ENCODE measurements around the gene RPH3AL. TPM values are rescaled to one million over a fixed set of nuclear protein-coding genes. Genes with fewer than 3 reads are reported as not detected.
A peak's percentile ranks its signal among the peaks of the same experiment; 100 is the strongest.

Gene RPH3AL
- total and polyA plus RNA-seq, 4 experiments from 2014 or later: 1.7 to 5.9 (median 4.0) TPM

- H3K27ac Mint-ChIP-seq: no peak overlapping the region
- Histone ChIP-seq H3K4me3 (ENCODE audit: low read length in 2 of 2) (no peak overlapping the region), H3K27ac (ENCODE audit: low read depth, low read length) (no peak overlapping the region), H3K36me3 (ENCODE audit: insufficient read depth, low read length) (no peaks in the 10 kb centered on the region), H3K4me1 (ENCODE audit: insufficient read depth, low read length) (peaks cover 17% of the 10 kb centered on the region), H3K27me3 (ENCODE audit: insufficient read depth, low read length) (no peaks in the 10 kb centered on the region), H3K9me3 (ENCODE audit: control insufficient read depth in 1 of 2, low read length in 2 of 2) (no peaks in the 10 kb centered on the region)
- H3K27me3 Mint-ChIP-seq: no peaks in the 10 kb centered on the region
- H3K4me3 Mint-ChIP-seq: no peak overlapping the region
- POLR2A ChIA-PET (ENCODE audit: partially characterized antibody): no interaction called here
- peaks cover 0 to 18% (median 10%) of the 10 kb centered on the region in 4 donors for H3K4me1 Mint-ChIP-seq
- intact Hi-C loops (cut with micrococcal nuclease): no loop called here
- H3K36me3 Mint-ChIP-seq: peaks cover 0 to 4% of the 10 kb centered on the region in 2 donors
- DNase-seq: no peak
- H3K9me3 Mint-ChIP-seq: peaks cover 0 to 1% (median 0%) of the 10 kb centered on the region in 8 donors
- CTCF ChIA-PET (ENCODE audit: partially characterized antibody): no interaction called here
Measured at GRCh38 chr17:326010-326621, 26.5 kb downstream of the RPH3AL start.

- Histone ChIP-seq H3K27ac (ENCODE audit: low read depth, low read length) (no peak overlapping the region), H3K36me3 (ENCODE audit: insufficient read depth, low read length) (no peaks in the 10 kb centered on the region), H3K4me3 (ENCODE audit: low read length in 2 of 2) (no peak overlapping the region), H3K4me1 (ENCODE audit: insufficient read depth, low read length) (peaks cover 10% of the 10 kb centered on the region), H3K27me3 (ENCODE audit: insufficient read depth, low read length) (no peaks in the 10 kb centered on the region), H3K9me3 (ENCODE audit: control insufficient read depth in 1 of 2, low read length in 2 of 2) (no peaks in the 10 kb centered on the region)
- Mint-ChIP-seq H3K9me3 (peaks cover 0 to 1% (median 0%) of the 10 kb centered on the region in 8 donors), H3K4me1 (peaks cover 0 to 12% (median 4%) of the 10 kb centered on the region in 4 donors), H3K27ac (no peak overlapping the region), H3K27me3 (no peaks in the 10 kb centered on the region), H3K4me3 (no peak overlapping the region), H3K36me3 (peaks cover 0 to 4% of the 10 kb centered on the region in 2 donors)
- DNase-seq: no peak
- CTCF ChIA-PET (ENCODE audit: partially characterized antibody): no interaction called here
- intact Hi-C loops (cut with micrococcal nuclease): no loop called here
- POLR2A ChIA-PET (ENCODE audit: partially characterized antibody): no interaction called here
Measured at GRCh38 chr17:325270-326009, 27.2 kb downstream of the RPH3AL start.

GRCh38 chr17:323721-324571, 28.7 kb downstream of the RPH3AL start:
- no peak overlapping the region for H3K4me3 ChIP-seq (ENCODE audit: low read length in 2 of 2)
- Mint-ChIP-seq H3K27ac (no peak overlapping the region), H3K4me3 (no peak overlapping the region), H3K36me3 (peaks cover 0 to 8% of the 10 kb centered on the region in 2 donors), H3K9me3 (peaks cover 0 to 1% (median 0%) of the 10 kb centered on the region in 8 donors), H3K4me1 (peaks cover 0 to 5% (median 0%) of the 10 kb centered on the region in 4 donors), H3K27me3 (no peaks in the 10 kb centered on the region)
- H3K36me3 ChIP-seq (ENCODE audit: insufficient read depth, low read length): no peaks in the 10 kb centered on the region
- no peaks in the 10 kb centered on the region for H3K9me3 ChIP-seq (ENCODE audit: control insufficient read depth in 1 of 2, low read length in 2 of 2)
- no peaks in the 10 kb centered on the region for H3K27me3 ChIP-seq (ENCODE audit: insufficient read depth, low read length)
- no peak for DNase-seq
- ChIA-PET CTCF (ENCODE audit: partially characterized antibody) (no interaction called here), POLR2A (ENCODE audit: partially characterized antibody) (no interaction called here)
- H3K27ac ChIP-seq (ENCODE audit: low read depth, low read length): no peak overlapping the region
- intact Hi-C loops (cut with micrococcal nuclease): no loop called here
- no peaks in the 10 kb centered on the region for H3K4me1 ChIP-seq (ENCODE audit: insufficient read depth, low read length)

- Mint-ChIP-seq H3K4me1 (no peaks in the 10 kb centered on the region), H3K36me3 (peaks cover 0 to 16% of the 10 kb centered on the region in 2 donors), H3K4me3 (no peak overlapping the region), H3K9me3 (peaks cover 0 to 1% (median 0%) of the 10 kb centered on the region in 8 donors), H3K27me3 (no peaks in the 10 kb centered on the region), H3K27ac (peak overlapping the region in 1 of 7 donors; percentile 24)
- DNase-seq: no peak
- Histone ChIP-seq H3K27ac (ENCODE audit: low read depth, low read length) (no peak overlapping the region), H3K4me1 (ENCODE audit: insufficient read depth, low read length) (no peaks in the 10 kb centered on the region), H3K4me3 (ENCODE audit: low read length in 2 of 2) (no peak overlapping the region), H3K27me3 (ENCODE audit: insufficient read depth, low read length) (no peaks in the 10 kb centered on the region), H3K9me3 (ENCODE audit: control insufficient read depth in 1 of 2, low read length in 2 of 2) (no peaks in the 10 kb centered on the region), H3K36me3 (ENCODE audit: insufficient read depth, low read length) (no peaks in the 10 kb centered on the region)
- intact Hi-C loops (cut with micrococcal nuclease): no loop called here
- POLR2A ChIA-PET (ENCODE audit: partially characterized antibody): no interaction called here
- CTCF ChIA-PET (ENCODE audit: partially characterized antibody): no interaction called here
Measured at GRCh38 chr17:323181-323580, 29.4 kb downstream of the RPH3AL start.

GRCh38 chr17:322006-322780, 30.4 kb downstream of the RPH3AL start:
- H3K4me3 Mint-ChIP-seq: no peak overlapping the region
- ChIA-PET CTCF (ENCODE audit: partially characterized antibody) (no interaction called here), POLR2A (ENCODE audit: partially characterized antibody) (no interaction called here)
- intact Hi-C loops (cut with micrococcal nuclease): no loop called here
- no peaks in the 10 kb centered on the region for H3K4me1 Mint-ChIP-seq
- no peaks in the 10 kb centered on the region for H3K27me3 ChIP-seq (ENCODE audit: insufficient read depth, low read length)
- H3K27me3 Mint-ChIP-seq: no peaks in the 10 kb centered on the region
- H3K36me3 Mint-ChIP-seq: peaks cover 0 to 17% of the 10 kb centered on the region in 2 donors
- no peak overlapping the region for H3K4me3 ChIP-seq (ENCODE audit: low read length in 2 of 2)
- H3K27ac ChIP-seq (ENCODE audit: low read depth, low read length): no peak overlapping the region
- H3K9me3 ChIP-seq (ENCODE audit: control insufficient read depth in 1 of 2, low read length in 2 of 2): no peaks in the 10 kb centered on the region
- peaks cover 0 to 1% (median 0%) of the 10 kb centered on the region in 8 donors for H3K9me3 Mint-ChIP-seq
- no peak for DNase-seq
- H3K4me1 ChIP-seq (ENCODE audit: insufficient read depth, low read length): no peaks in the 10 kb centered on the region
- no peaks in the 10 kb centered on the region for H3K36me3 ChIP-seq (ENCODE audit: insufficient read depth, low read length)
- H3K27ac Mint-ChIP-seq: peak overlapping the region in 2 of 7 donors; percentile 5 to 48

GRCh38 chr17:321386-321941, 31.1 kb downstream of the RPH3AL start:
- CTCF ChIA-PET (ENCODE audit: partially characterized antibody): no interaction called here
- intact Hi-C loops (cut with micrococcal nuclease): no loop called here
- DNase-seq: no peak

More at GRCh38 chr17:321386-321941, 31.1 kb downstream of the RPH3AL start:
- H3K36me3 ChIP-seq (ENCODE audit: insufficient read depth, low read length): no peaks in the 10 kb centered on the region
- H3K27ac Mint-ChIP-seq: no peak overlapping the region
- POLR2A ChIA-PET (ENCODE audit: partially characterized antibody): no interaction called here
- H3K27me3 Mint-ChIP-seq: no peaks in the 10 kb centered on the region
- no peaks in the 10 kb centered on the region for H3K4me1 Mint-ChIP-seq
- H3K4me3 ChIP-seq (ENCODE audit: low read length in 2 of 2): no peak overlapping the region
- H3K9me3 Mint-ChIP-seq: peaks cover 0 to 3% (median 0%) of the 10 kb centered on the region in 8 donors
- H3K9me3 ChIP-seq (ENCODE audit: control insufficient read depth in 1 of 2, low read length in 2 of 2): no peaks in the 10 kb centered on the region
- H3K4me3 Mint-ChIP-seq: no peak overlapping the region
- no peaks in the 10 kb centered on the region for H3K27me3 ChIP-seq (ENCODE audit: insufficient read depth, low read length)
- no peaks in the 10 kb centered on the region for H3K4me1 ChIP-seq (ENCODE audit: insufficient read depth, low read length)
- peaks cover 0 to 13% of the 10 kb centered on the region in 2 donors for H3K36me3 Mint-ChIP-seq
- H3K27ac ChIP-seq (ENCODE audit: low read depth, low read length): no peak overlapping the region

All from CD4-positive, alpha-beta memory T cell (primary cell).